ENCODE results near the gene DGCR2. TPM values are rescaled to one million over a fixed set of nuclear protein-coding genes. Genes with fewer than 3 reads are reported as not detected.
"Not testable (repeated sequence)": the region's sequence is repeated elsewhere in the genome, so short reads cannot be mapped to it uniquely, and the experiment has no call there.

The DGCR2 gene
- polyA plus RNA-seq, 1 experiment, result 44.3 TPM

- Histone ChIP-seq H3K4me3 (ENCODE audit: low read depth, low read length) (no peak overlapping the region), H3K36me3 (ENCODE audit: control insufficient read depth, insufficient read depth, low read length) (peaks cover 5% of the 10 kb centered on the region), H3K27me3 (ENCODE audit: control insufficient read depth, insufficient read depth, low read length) (no peaks in the 10 kb centered on the region)
- TF ChIP-seq CTCF (IDR thresholded peaks at IDR 0.05; ENCODE audit: insufficient read depth, low read depth, low read length), result no peak
- no peak for DNase-seq (ENCODE audit: low read depth)
- ChIA-PET CTCF (no interaction called here), POLR2A (no interaction called here)
Observed at GRCh38 chr22:19075404-19075803, 46.8 kb downstream of the DGCR2 start.

- H3K36me3 ChIP-seq (ENCODE audit: control insufficient read depth, insufficient read depth, low read length); H3K4me3 ChIP-seq (ENCODE audit: low read depth, low read length); H3K27me3 ChIP-seq (ENCODE audit: control insufficient read depth, insufficient read depth, low read length); POLR2A ChIA-PET; DNase-seq (ENCODE audit: low read depth): not testable (repeated sequence)
- CTCF ChIA-PET, result interaction anchor here (0.6 to 2.1 kb wide), 3 partner anchors 12 to 46 kb away, joined by 3 to 6 read pairs (median 4); no protein-coding TSS in a partner anchor
Observed at GRCh38 chr22:19072853-19073252, 49.4 kb downstream of the DGCR2 start.

GRCh38 chr22:19070397-19071169 is 51.6 kb downstream of the DGCR2 start:
- H3K27me3 ChIP-seq (ENCODE audit: control insufficient read depth, insufficient read depth, low read length), result no peaks in the 10 kb centered on the region
- no peak for DNase-seq (ENCODE audit: low read depth)
- TF ChIP-seq CTCF (IDR thresholded peaks at IDR 0.05; ENCODE audit: insufficient read depth, low read depth, low read length), result no peak
- H3K4me3 ChIP-seq (ENCODE audit: low read depth, low read length), result no peak overlapping the region
- ChIA-PET CTCF (interaction anchor here (0.6 to 0.7 kb wide), 2 partner anchors 11 to 394 kb away, joined by 3 read pairs; no protein-coding TSS in a partner anchor), POLR2A (no interaction called here)
- H3K36me3 ChIP-seq (ENCODE audit: control insufficient read depth, insufficient read depth, low read length), result peaks cover 8% of the 10 kb centered on the region

GRCh38 chr22:19069451-19069850 is 52.8 kb downstream of the DGCR2 start:
- DNase-seq (ENCODE audit: low read depth), result no peak
- H3K36me3 ChIP-seq (ENCODE audit: control insufficient read depth, insufficient read depth, low read length), result peaks cover 12% of the 10 kb centered on the region
- no peak for TF ChIP-seq CTCF (IDR thresholded peaks at IDR 0.05; ENCODE audit: insufficient read depth, low read depth, low read length)
- POLR2A ChIA-PET, result no interaction called here
- no peak overlapping the region for H3K4me3 ChIP-seq (ENCODE audit: low read depth, low read length)
- H3K27me3 ChIP-seq (ENCODE audit: control insufficient read depth, insufficient read depth, low read length), result no peaks in the 10 kb centered on the region
- CTCF ChIA-PET, result no interaction called here

- DNase-seq (ENCODE audit: low read depth), result no peak
- peaks cover 18% of the 10 kb centered on the region for H3K36me3 ChIP-seq (ENCODE audit: control insufficient read depth, insufficient read depth, low read length)
- POLR2A ChIA-PET, result no interaction called here
- no peak overlapping the region for H3K4me3 ChIP-seq (ENCODE audit: low read depth, low read length)
- CTCF ChIA-PET, result no interaction called here
- H3K27me3 ChIP-seq (ENCODE audit: control insufficient read depth, insufficient read depth, low read length), result no peaks in the 10 kb centered on the region
- TF ChIP-seq CTCF (IDR thresholded peaks at IDR 0.05; ENCODE audit: insufficient read depth, low read depth, low read length), result no peak
Observed at GRCh38 chr22:19068784-19069271, 53.4 kb downstream of the DGCR2 start.
